ENCODE measurements around the gene ARMH4. TPM values are rescaled to one million over a fixed set of nuclear protein-coding genes. Genes with fewer than 3 reads are reported as not detected.

The ARMH4 gene
- total and polyA plus RNA-seq, 7 experiments from 2014 or later: 1.7 TPM; not detected in 6

- CTCF ChIA-PET: no interaction called here
- Histone ChIP-seq H3K36me3 (ENCODE audit: control insufficient read depth in 2 of 3, insufficient read depth in 3 of 3, low read length in 3 of 3) (no peaks in the 10 kb centered on the region), H3K4me1 (ENCODE audit: control insufficient read depth in 2 of 2, insufficient read depth in 2 of 2, low read length in 2 of 2) (no peaks in the 10 kb centered on the region), H3K27me3 (ENCODE audit: control insufficient read depth in 2 of 2, insufficient read depth in 2 of 2, low read length in 2 of 2) (no peaks in the 10 kb centered on the region), H3K4me3 (ENCODE audit: low read length) (no peak overlapping the region), H3K9me3 (ENCODE audit: control insufficient read depth in 2 of 3, low read length in 3 of 3) (no peaks in the 10 kb centered on the region), H3K27ac (ENCODE audit: low read depth, low read length) (no peak overlapping the region)
- Mint-ChIP-seq H3K9me3 (peaks cover 0 to 2% (median 0%) of the 10 kb centered on the region in 11 donors), H3K27me3 (peaks cover 14 to 30% (median 15%) of the 10 kb centered on the region in 5 donors), H3K27ac (no peak overlapping the region), H3K36me3 (no peaks in the 10 kb centered on the region), H3K4me3 (no peak overlapping the region), H3K4me1 (peaks cover 0 to 4% (median 0%) of the 10 kb centered on the region in 7 donors)
- intact Hi-C loops (cut with micrococcal nuclease): loop anchor here in 1 of 2 donors (10.0 kb wide), 1 partner anchor 683 kb away; no protein-coding TSS in a partner anchor
- no peak for ATAC-seq
- POLR2A ChIA-PET: interaction anchor here (0.7 kb wide), 1 partner anchor 15 kb away, joined by 3 read pairs; no protein-coding TSS in a partner anchor
- no peak for DNase-seq
Observed at GRCh38 chr14:58167891-58168290, 15.9 kb upstream of the ARMH4 start.

GRCh38 chr14:58167057-58167456, 15.0 kb upstream of the ARMH4 start:
- no peaks in the 10 kb centered on the region for H3K27me3 ChIP-seq (ENCODE audit: control insufficient read depth in 2 of 2, insufficient read depth in 2 of 2, low read length in 2 of 2)
- no peak overlapping the region for H3K4me3 ChIP-seq (ENCODE audit: low read length)
- H3K27ac Mint-ChIP-seq: no peak overlapping the region
- ChIA-PET POLR2A (no interaction called here), CTCF (no interaction called here)
- no peaks in the 10 kb centered on the region for H3K36me3 Mint-ChIP-seq
- H3K9me3 ChIP-seq (ENCODE audit: control insufficient read depth in 2 of 3, low read length in 3 of 3): no peaks in the 10 kb centered on the region
- no peaks in the 10 kb centered on the region for H3K36me3 ChIP-seq (ENCODE audit: control insufficient read depth in 2 of 3, insufficient read depth in 3 of 3, low read length in 3 of 3)
- H3K27me3 Mint-ChIP-seq: peaks cover 14 to 30% (median 15%) of the 10 kb centered on the region in 5 donors
- peaks cover 0 to 2% (median 0%) of the 10 kb centered on the region in 11 donors for H3K9me3 Mint-ChIP-seq
- H3K27ac ChIP-seq (ENCODE audit: low read depth, low read length): no peak overlapping the region
- DNase-seq (no peak), ATAC-seq (no peak)
- peaks cover 0 to 4% (median 0%) of the 10 kb centered on the region in 7 donors for H3K4me1 Mint-ChIP-seq
- no peaks in the 10 kb centered on the region for H3K4me1 ChIP-seq (ENCODE audit: control insufficient read depth in 2 of 2, insufficient read depth in 2 of 2, low read length in 2 of 2)
- H3K4me3 Mint-ChIP-seq: no peak overlapping the region
- intact Hi-C loops (cut with micrococcal nuclease): loop anchor here in 1 of 2 donors (10.0 kb wide), 1 partner anchor 682 kb away; no protein-coding TSS in a partner anchor

- no peak overlapping the region for H3K27ac Mint-ChIP-seq
- peak; percentile 73 for ATAC-seq
Observed at GRCh38 chr14:58166005-58166983, 14.3 kb upstream of the ARMH4 start.

GRCh38 chr14:58160561-58160960, 8.5 kb upstream of the ARMH4 start:
- no peaks in the 10 kb centered on the region for H3K9me3 ChIP-seq (ENCODE audit: control insufficient read depth in 2 of 3, low read length in 3 of 3)
- no peaks in the 10 kb centered on the region for H3K9me3 Mint-ChIP-seq
- no peak overlapping the region for H3K4me3 ChIP-seq (ENCODE audit: low read length)
- no peaks in the 10 kb centered on the region for H3K4me1 Mint-ChIP-seq
- no peak for ATAC-seq
- ChIA-PET CTCF (interaction anchor here (0.7 kb wide), 1 partner anchor 52 kb away, joined by 3 read pairs; no protein-coding TSS in a partner anchor), POLR2A (no interaction called here)
- no peaks in the 10 kb centered on the region for H3K4me1 ChIP-seq (ENCODE audit: control insufficient read depth in 2 of 2, insufficient read depth in 2 of 2, low read length in 2 of 2)
- H3K36me3 Mint-ChIP-seq: no peaks in the 10 kb centered on the region
- H3K36me3 ChIP-seq (ENCODE audit: control insufficient read depth in 2 of 3, insufficient read depth in 3 of 3, low read length in 3 of 3): no peaks in the 10 kb centered on the region
- no peak for DNase-seq
- H3K27ac ChIP-seq (ENCODE audit: low read depth, low read length): no peak overlapping the region
- intact Hi-C loops (cut with micrococcal nuclease): loop anchor here in 1 of 2 donors (10.0 kb wide), 1 partner anchor 676 kb away; no protein-coding TSS in a partner anchor
- no peak overlapping the region for H3K27ac Mint-ChIP-seq
- no peak overlapping the region for H3K4me3 Mint-ChIP-seq
- H3K27me3 Mint-ChIP-seq: peaks cover 20 to 27% (median 26%) of the 10 kb centered on the region in 5 donors
- no peaks in the 10 kb centered on the region for H3K27me3 ChIP-seq (ENCODE audit: control insufficient read depth in 2 of 2, insufficient read depth in 2 of 2, low read length in 2 of 2)

More at GRCh38 chr14:58166005-58166983, 14.3 kb upstream of the ARMH4 start:
- Mint-ChIP-seq H3K9me3 (peaks cover 0 to 2% (median 0%) of the 10 kb centered on the region in 11 donors), H3K27me3 (peaks cover 11 to 30% (median 15%) of the 10 kb centered on the region in 5 donors), H3K4me1 (peaks cover 0 to 4% (median 0%) of the 10 kb centered on the region in 7 donors), H3K4me3 (no peak overlapping the region), H3K36me3 (no peaks in the 10 kb centered on the region)
- H3K27ac ChIP-seq (ENCODE audit: low read depth, low read length): no peak overlapping the region
- DNase-seq: peak; percentile 18 to 70 (median 53)
- intact Hi-C loops (cut with micrococcal nuclease): loop anchor here (1.0 to 10.0 kb wide), 3 partner anchors 33 to 681 kb away; no protein-coding TSS in a partner anchor
- H3K27me3 ChIP-seq (ENCODE audit: control insufficient read depth in 2 of 2, insufficient read depth in 2 of 2, low read length in 2 of 2): no peaks in the 10 kb centered on the region
- H3K36me3 ChIP-seq (ENCODE audit: control insufficient read depth in 2 of 3, insufficient read depth in 3 of 3, low read length in 3 of 3): no peaks in the 10 kb centered on the region
- no peaks in the 10 kb centered on the region for H3K9me3 ChIP-seq (ENCODE audit: control insufficient read depth in 2 of 3, low read length in 3 of 3)
- no peak overlapping the region for H3K4me3 ChIP-seq (ENCODE audit: low read length)
- no peaks in the 10 kb centered on the region for H3K4me1 ChIP-seq (ENCODE audit: control insufficient read depth in 2 of 2, insufficient read depth in 2 of 2, low read length in 2 of 2)
- ChIA-PET POLR2A (no interaction called here), CTCF (no interaction called here)

- POLR2A ChIA-PET: no interaction called here
- intact Hi-C loops (cut with micrococcal nuclease): loop anchor here (1.0 to 5.0 kb wide), 3 partner anchors 44 to 147 kb away; partner anchors contain the start of gene ARID4A (in 1 of the 2)
- H3K4me3 ChIP-seq (ENCODE audit: low read length): peak overlapping the region; percentile 71
- no peak overlapping the region for H3K27ac Mint-ChIP-seq
- no peaks in the 10 kb centered on the region for H3K9me3 Mint-ChIP-seq
- ATAC-seq: peak; percentile 58
- peaks cover 9 to 21% (median 13%) of the 10 kb centered on the region in 7 donors for H3K4me1 Mint-ChIP-seq
- CTCF ChIA-PET: no interaction called here
- H3K27me3 ChIP-seq (ENCODE audit: control insufficient read depth in 2 of 2, insufficient read depth in 2 of 2, low read length in 2 of 2): peaks cover 0 to 4% of the 10 kb centered on the region in 2 donors
- H3K36me3 ChIP-seq (ENCODE audit: control insufficient read depth in 2 of 3, insufficient read depth in 3 of 3, low read length in 3 of 3): no peaks in the 10 kb centered on the region
- peak in 2 of 9 donors; percentile 10 to 13 for DNase-seq
- H3K36me3 Mint-ChIP-seq: no peaks in the 10 kb centered on the region
- H3K27ac ChIP-seq (ENCODE audit: low read depth, low read length): no peak overlapping the region
- peaks cover 54 to 72% (median 68%) of the 10 kb centered on the region in 5 donors for H3K27me3 Mint-ChIP-seq
- H3K4me1 ChIP-seq (ENCODE audit: control insufficient read depth in 2 of 2, insufficient read depth in 2 of 2, low read length in 2 of 2): peaks cover 7 to 8% of the 10 kb centered on the region in 2 donors
- no peaks in the 10 kb centered on the region for H3K9me3 ChIP-seq (ENCODE audit: control insufficient read depth in 2 of 3, low read length in 3 of 3)
- H3K4me3 Mint-ChIP-seq: peak overlapping the region; percentile 69 to 84 (median 79)
Observed at GRCh38 chr14:58151133-58152013, 640 bp downstream of the ARMH4 start.

GRCh38 chr14:58150243-58150805, 1.7 kb downstream of the ARMH4 start:
- Histone ChIP-seq H3K27ac (ENCODE audit: low read depth, low read length) (no peak overlapping the region), H3K9me3 (ENCODE audit: control insufficient read depth in 2 of 3, low read length in 3 of 3) (no peaks in the 10 kb centered on the region), H3K36me3 (ENCODE audit: control insufficient read depth in 2 of 3, insufficient read depth in 3 of 3, low read length in 3 of 3) (no peaks in the 10 kb centered on the region), H3K27me3 (ENCODE audit: control insufficient read depth in 2 of 2, insufficient read depth in 2 of 2, low read length in 2 of 2) (peaks cover 0 to 4% of the 10 kb centered on the region in 2 donors), H3K4me3 (ENCODE audit: low read length) (no peak overlapping the region), H3K4me1 (ENCODE audit: control insufficient read depth in 2 of 2, insufficient read depth in 2 of 2, low read length in 2 of 2) (peaks cover 7 to 8% of the 10 kb centered on the region in 2 donors)
- CTCF ChIA-PET: no interaction called here
- H3K27ac Mint-ChIP-seq: no peak overlapping the region
- H3K4me3 Mint-ChIP-seq: peak overlapping the region in 6 of 10 donors; percentile 75 to 84 (median 80)
- intact Hi-C loops (cut with micrococcal nuclease): loop anchor here in 1 of 2 donors (5.0 kb wide), 1 partner anchor 43 kb away; no protein-coding TSS in a partner anchor
- peaks cover 59 to 75% (median 67%) of the 10 kb centered on the region in 5 donors for H3K27me3 Mint-ChIP-seq
- POLR2A ChIA-PET: no interaction called here
- ATAC-seq: no peak
- H3K36me3 Mint-ChIP-seq: no peaks in the 10 kb centered on the region
- H3K4me1 Mint-ChIP-seq: peaks cover 9 to 21% (median 13%) of the 10 kb centered on the region in 7 donors
- no peaks in the 10 kb centered on the region for H3K9me3 Mint-ChIP-seq
- DNase-seq: no peak

Data from naive thymus-derived CD4-positive, alpha-beta T cell (primary cell).